CD4-positive, CD25-positive, alpha-beta regulatory T cell (primary cell): ENCODE measurements around the gene SPTB. TPM values are rescaled to one million over a fixed set of nuclear protein-coding genes. Genes with fewer than 3 reads are reported as not detected.
A peak's percentile ranks its signal among the peaks of the same experiment; 100 is the strongest.

ENCODE experiments used
- ATAC-seq, 2 donors: fragments of 150-1000 bp; cut with Tn5 transposase; one replicate each; pipeline ENCODE4 v1.10.0; 2021; ENCODE audit warnings: low read depth in 2 of 2, moderate number of reproducible peaks in 2 of 2, moderate library complexity in 1 of 2
- DNase-seq, 3 donors: peaks; one replicate each; pipeline versions ENCODE4 v3.0.0 to v3.0.0-alpha.2; 2012 to 2022; ENCODE audit warnings: mixed read lengths in 1 of 3
- H3K27ac ChIP-seq: one replicate; pipeline ENCODE4 v1.7.0; 2013; ENCODE audit warnings: mild to moderate bottlenecking, low read length; ENCODE audit not compliant: insufficient read depth, poor library complexity, severe bottlenecking
- H3K27me3 ChIP-seq: one replicate; pipeline ENCODE4 v1.7.0; 2013; ENCODE audit warnings: low read length; ENCODE audit not compliant: control insufficient read depth, insufficient read depth
- H3K36me3 ChIP-seq: one replicate; pipeline ENCODE4 v1.7.0; 2013; ENCODE audit warnings: mild to moderate bottlenecking, low read length, moderate library complexity; ENCODE audit not compliant: control insufficient read depth, insufficient read depth
- H3K4me1 ChIP-seq: 2 replicates; pipeline ENCODE4 v1.7.0; 2013; ENCODE audit warnings: mild to moderate bottlenecking, low read length; ENCODE audit not compliant: insufficient read depth, control insufficient read depth, poor library complexity, severe bottlenecking
- H3K4me3 ChIP-seq: one replicate; pipeline ENCODE4 v1.7.0; 2013; ENCODE audit warnings: low read depth, mild to moderate bottlenecking, low read length, moderate library complexity
- H3K9me3 ChIP-seq, 2 experiments: 1 replicate in 1 of 2; 2 replicates in 1 of 2; pipeline ENCODE4 v1.7.0; 2013; ENCODE audit warnings: low read length in 2 of 2, mild to moderate bottlenecking in 1 of 2, moderate library complexity in 1 of 2; ENCODE audit not compliant: control insufficient read depth in 2 of 2
- H3K27ac Mint-ChIP-seq, 3 donors: one replicate each; pipeline ENCODE4 v1.8.0; 2020 to 2022; ENCODE audit warnings: mild to moderate bottlenecking in 3 of 3, mixed read lengths in 3 of 3, moderate library complexity in 2 of 3
- H3K27me3 Mint-ChIP-seq: one replicate; pipeline ENCODE4 v1.8.0; 2022; ENCODE audit warnings: mild to moderate bottlenecking, mixed read lengths
- H3K36me3 Mint-ChIP-seq: one replicate; pipeline ENCODE4 v1.8.0; 2020; ENCODE audit warnings: mixed read lengths
- H3K4me1 Mint-ChIP-seq, 4 donors: one replicate each; pipeline ENCODE4 v1.8.0; 2020 to 2022; ENCODE audit warnings: mixed read lengths in 4 of 4, mild to moderate bottlenecking in 1 of 4
- H3K4me3 Mint-ChIP-seq, 4 donors: one replicate each; pipeline ENCODE4 v1.8.0; 2020 to 2022; ENCODE audit warnings: mild to moderate bottlenecking in 4 of 4, mixed read lengths in 4 of 4, moderate library complexity in 3 of 4
- H3K9me3 Mint-ChIP-seq, 7 donors: one replicate each; pipeline ENCODE4 v1.8.0; 2020 to 2022; ENCODE audit warnings: mixed read lengths in 7 of 7, mild to moderate bottlenecking in 3 of 7, moderate library complexity in 2 of 7
- polyA plus RNA-seq, 4 donors: library from polyadenylated mRNA; unstranded; fragments of 300-500 nt; fragmentation: Illumina TruSeq; gene quantifications; one replicate each; pipeline ENCODE4 v1.2.3, GENCODE V29; 2021
- total RNA-seq: library from RNA; stranded (reverse); gene quantifications from one replicate; pipeline ENCODE4 v1.2.3, GENCODE V29; 2022

SPTB gene
- total and polyA plus RNA-seq, 5 donors from 2014 or later = 0.11 to 0.91 (median 0.24) TPM; not detected in 1

GRCh38 chr14:64713677-64714076 lies 166.0 kb downstream of the SPTB start:
- ATAC-seq (no peak), DNase-seq (no peak)
- H3K27ac Mint-ChIP-seq = no peak overlapping the region
- Histone ChIP-seq H3K27ac (no peak overlapping the region), H3K9me3 (peaks cover 13% of the 10 kb centered on the region in 2 experiments), H3K27me3 (peaks cover 5% of the 10 kb centered on the region), H3K36me3 (no peaks in the 10 kb centered on the region), H3K4me1 (peaks cover 18% of the 10 kb centered on the region), H3K4me3 (no peak overlapping the region)
- H3K9me3 Mint-ChIP-seq = peaks cover 0 to 20% (median 8%) of the 10 kb centered on the region in 7 donors
- H3K4me1 Mint-ChIP-seq = peaks cover 11 to 32% (median 26%) of the 10 kb centered on the region in 4 donors
- peaks cover 12% of the 10 kb centered on the region for H3K27me3 Mint-ChIP-seq
- H3K4me3 Mint-ChIP-seq = no peak overlapping the region
- peaks cover 5% of the 10 kb centered on the region for H3K36me3 Mint-ChIP-seq

- peaks cover 5% of the 10 kb centered on the region for H3K36me3 Mint-ChIP-seq
- peaks cover 13% of the 10 kb centered on the region in 2 experiments for H3K9me3 ChIP-seq
- no peak overlapping the region for H3K4me3 ChIP-seq
- peaks cover 26% of the 10 kb centered on the region for H3K4me1 ChIP-seq
- H3K4me1 Mint-ChIP-seq = peaks cover 10 to 32% (median 23%) of the 10 kb centered on the region in 4 donors
- H3K36me3 ChIP-seq = no peaks in the 10 kb centered on the region
- peaks cover 17% of the 10 kb centered on the region for H3K27me3 Mint-ChIP-seq
- DNase-seq (no peak), ATAC-seq (no peak)
- H3K4me3 Mint-ChIP-seq = no peak overlapping the region
- peaks cover 0 to 20% (median 8%) of the 10 kb centered on the region in 7 donors for H3K9me3 Mint-ChIP-seq
- peaks cover 5% of the 10 kb centered on the region for H3K27me3 ChIP-seq
- no peak overlapping the region for H3K27ac ChIP-seq
- peak overlapping the region in 1 of 3 donors; percentile 8 for H3K27ac Mint-ChIP-seq
These were observed 168.7 kb downstream of the SPTB start for GRCh38 chr14:64711039-64711438.

GRCh38 chr14:64709126-64709525 lies 170.6 kb downstream of the SPTB start:
- no peak for ATAC-seq
- Mint-ChIP-seq H3K36me3 (peaks cover under 1% of the 10 kb centered on the region), H3K9me3 (peaks cover 0 to 14% (median 5%) of the 10 kb centered on the region in 7 donors), H3K4me3 (peak overlapping the region in 3 of 4 donors; percentile 67 to 84 (median 74)), H3K4me1 (peaks cover 10 to 42% (median 29%) of the 10 kb centered on the region in 4 donors), H3K27me3 (peaks cover 33% of the 10 kb centered on the region), H3K27ac (peak overlapping the region; percentile 47 to 94 (median 91))
- Histone ChIP-seq H3K27me3 (peaks cover 1% of the 10 kb centered on the region), H3K4me3 (peak overlapping the region; percentile 51), H3K9me3 (peaks cover 9% of the 10 kb centered on the region in 2 experiments), H3K36me3 (no peaks in the 10 kb centered on the region), H3K4me1 (peaks cover 42% of the 10 kb centered on the region), H3K27ac (peak overlapping the region; percentile 49)
- no peak for DNase-seq

DNA sequence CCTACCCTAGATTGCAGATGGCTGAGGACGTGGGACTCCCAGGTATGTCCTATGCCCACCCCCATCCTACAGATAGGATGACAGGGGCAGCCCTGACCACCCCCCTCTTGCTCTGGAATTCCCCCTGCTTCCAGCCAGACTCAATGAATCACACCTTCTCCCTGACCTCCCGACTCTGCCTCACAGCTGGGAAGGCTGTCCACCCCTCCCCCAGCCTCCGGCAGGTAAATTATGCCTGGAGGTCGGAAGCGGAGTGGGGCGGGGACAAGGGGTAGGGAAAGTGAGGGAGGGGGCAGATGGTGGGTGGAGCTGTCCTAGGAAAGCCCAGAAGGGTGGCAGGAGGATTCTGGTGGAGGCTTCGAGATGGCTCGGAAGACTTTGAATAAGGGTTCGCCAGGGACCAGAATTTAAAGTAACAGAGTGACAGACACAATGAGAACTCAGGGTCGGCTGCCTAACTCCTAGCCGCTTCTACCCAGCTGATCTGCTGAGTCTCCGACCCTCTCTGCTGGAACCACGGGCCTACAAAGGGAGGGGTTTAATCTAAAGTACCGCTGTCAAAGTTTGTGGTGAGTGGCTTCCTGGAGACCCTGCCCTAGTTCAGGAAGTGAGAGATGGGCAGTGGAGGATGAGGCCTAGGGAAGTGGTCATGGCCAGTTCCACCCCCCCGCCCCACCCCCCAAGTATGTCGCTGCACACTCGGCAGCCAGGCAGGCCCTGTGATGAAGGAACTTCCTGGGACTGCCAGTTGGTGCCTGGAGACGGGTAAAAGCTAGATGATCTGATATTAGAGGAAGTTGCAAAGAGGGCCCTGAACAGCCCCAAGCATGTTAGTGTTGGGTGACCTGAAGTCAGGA lies 171.3 kb downstream of the SPTB start:
- Histone ChIP-seq H3K36me3 (no peaks in the 10 kb centered on the region), H3K27ac (peak overlapping the region; percentile 49), H3K4me1 (peaks cover 50% of the 10 kb centered on the region), H3K9me3 (peaks cover 1 to 3% of the 10 kb centered on the region in 2 experiments), H3K27me3 (no peaks in the 10 kb centered on the region), H3K4me3 (peak overlapping the region; percentile 51)
- H3K27me3 Mint-ChIP-seq = peaks cover 33% of the 10 kb centered on the region
- peaks cover 15 to 48% (median 34%) of the 10 kb centered on the region in 4 donors for H3K4me1 Mint-ChIP-seq
- peak overlapping the region; percentile 47 to 94 (median 91) for H3K27ac Mint-ChIP-seq
- H3K36me3 Mint-ChIP-seq = no peaks in the 10 kb centered on the region
- ATAC-seq = peak; percentile 30 to 42
- peaks cover 0 to 9% (median 4%) of the 10 kb centered on the region in 7 donors for H3K9me3 Mint-ChIP-seq
- DNase-seq = peak in 1 of 3 donors; percentile 65
- H3K4me3 Mint-ChIP-seq = peak overlapping the region; percentile 67 to 84 (median 72)

DNA sequence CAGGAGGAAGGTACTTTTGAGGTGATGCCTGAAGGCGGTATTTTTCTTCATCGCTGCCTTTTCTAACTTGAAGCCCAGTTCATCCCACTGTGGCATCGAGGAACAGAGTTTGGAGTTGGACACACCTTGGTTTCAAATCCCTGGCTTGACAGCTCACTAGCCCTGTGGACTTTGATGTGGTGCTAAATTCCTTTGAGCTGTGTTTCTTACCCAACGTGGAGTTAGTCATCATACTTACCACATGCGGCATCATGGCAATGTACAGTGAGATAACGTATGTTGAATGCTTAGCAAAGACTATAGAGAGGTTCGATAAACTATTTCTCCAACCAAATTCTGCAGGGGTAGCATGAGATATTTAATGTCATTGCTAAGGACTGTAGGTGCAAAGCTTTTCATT lies 172.0 kb downstream of the SPTB start:
- H3K27ac ChIP-seq = peak overlapping the region; percentile 49

DNA sequence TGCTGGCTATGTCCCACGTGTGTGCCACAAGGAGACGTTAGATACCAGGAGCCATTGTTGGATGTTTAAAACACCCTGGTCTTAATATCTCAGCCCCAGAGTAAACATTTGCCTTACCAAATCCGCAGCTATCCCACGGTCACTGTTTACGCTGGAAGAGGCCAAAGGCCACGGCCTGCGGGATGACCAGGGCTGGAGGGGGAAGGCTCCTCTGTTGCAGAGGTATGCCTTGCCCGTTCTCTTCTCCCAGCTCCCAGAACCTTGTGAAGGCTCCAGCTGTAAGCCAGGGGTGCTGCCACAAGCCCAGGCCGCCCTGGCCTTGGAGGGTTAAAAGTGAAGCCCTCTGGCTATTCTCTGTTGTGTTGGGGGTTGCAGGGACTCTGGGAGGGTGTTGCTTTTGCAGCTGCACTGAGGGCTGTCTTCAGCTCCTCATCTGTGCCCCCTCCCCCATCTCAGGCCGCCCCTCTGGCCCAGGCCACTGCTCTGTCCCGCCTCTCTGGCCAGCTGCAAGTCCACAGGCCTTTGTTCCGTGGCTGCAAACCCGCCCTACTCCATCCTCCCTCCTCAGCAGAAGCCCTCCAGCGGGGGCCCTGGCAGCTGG lies 173.0 kb downstream of the SPTB start:
- Histone ChIP-seq H3K27me3 (peaks cover 12% of the 10 kb centered on the region), H3K4me3 (peak overlapping the region; percentile 37), H3K27ac (no peak overlapping the region), H3K9me3 (no peaks in the 10 kb centered on the region), H3K4me1 (peaks cover 59% of the 10 kb centered on the region), H3K36me3 (no peaks in the 10 kb centered on the region)
- ATAC-seq (no peak), DNase-seq (no peak)
- Mint-ChIP-seq H3K9me3 (peaks cover 0 to 5% (median 0%) of the 10 kb centered on the region in 7 donors), H3K27me3 (peaks cover 47% of the 10 kb centered on the region), H3K36me3 (no peaks in the 10 kb centered on the region), H3K4me3 (peak overlapping the region in 3 of 4 donors; percentile 73 to 87 (median 83)), H3K27ac (no peak overlapping the region), H3K4me1 (peaks cover 18 to 57% (median 41%) of the 10 kb centered on the region in 4 donors)

More for the DNA sequence above, 172.0 kb downstream of the SPTB start:
- ATAC-seq (peak in 1 of 2 donors; percentile 39), DNase-seq (no peak)
- Mint-ChIP-seq H3K27me3 (peaks cover 40% of the 10 kb centered on the region), H3K9me3 (peaks cover 0 to 6% (median 2%) of the 10 kb centered on the region in 7 donors), H3K4me3 (peak overlapping the region in 2 of 4 donors; percentile 70 to 84), H3K36me3 (no peaks in the 10 kb centered on the region), H3K27ac (no peak overlapping the region), H3K4me1 (peaks cover 18 to 54% (median 39%) of the 10 kb centered on the region in 4 donors)
- Histone ChIP-seq H3K36me3 (no peaks in the 10 kb centered on the region), H3K4me1 (peaks cover 57% of the 10 kb centered on the region), H3K27me3 (peaks cover 2% of the 10 kb centered on the region), H3K4me3 (no peak overlapping the region), H3K9me3 (no peaks in the 10 kb centered on the region)

- H3K27me3 Mint-ChIP-seq = peaks cover 52% of the 10 kb centered on the region
- ATAC-seq = no peak
- H3K9me3 Mint-ChIP-seq = peaks cover 0 to 5% (median 0%) of the 10 kb centered on the region in 7 donors
- peaks cover 18 to 57% (median 41%) of the 10 kb centered on the region in 4 donors for H3K4me1 Mint-ChIP-seq
- DNase-seq = no peak
- no peaks in the 10 kb centered on the region for H3K36me3 ChIP-seq
- no peaks in the 10 kb centered on the region for H3K36me3 Mint-ChIP-seq
- peaks cover 59% of the 10 kb centered on the region for H3K4me1 ChIP-seq
- peak overlapping the region; percentile 70 to 90 (median 85) for H3K4me3 Mint-ChIP-seq
- no peaks in the 10 kb centered on the region for H3K9me3 ChIP-seq
- peak overlapping the region; percentile 37 for H3K4me3 ChIP-seq
- H3K27ac Mint-ChIP-seq = no peak overlapping the region
- no peak overlapping the region for H3K27ac ChIP-seq
- peaks cover 13% of the 10 kb centered on the region for H3K27me3 ChIP-seq
These were observed 173.6 kb downstream of the SPTB start for GRCh38 chr14:64706119-64706592.
